Lung (tissue), 12 donors: ENCODE data around the gene PDE8B. TPM values are rescaled to one million over a fixed set of nuclear protein-coding genes. Genes with fewer than 3 reads are reported as not detected.

Experiments used
- ATAC-seq: fragments of 200-7000 bp; cut with Tn5 transposase; one replicate; pipeline ENCODE4 v1.9.1; 2020; ENCODE audit warnings: moderate number of reproducible peaks; ENCODE audit not compliant: insufficient read depth, low FRiP score
- DNase-seq, 3 donors: peaks; one replicate each; pipeline ENCODE4 v3.0.0-alpha.2; 2013 to 2017
- H3K27ac ChIP-seq, 2 donors: one replicate each; pipeline ENCODE4 v1.5.1; 2013; ENCODE audit warnings: mild to moderate bottlenecking in 2 of 2, moderate library complexity in 2 of 2, control low read depth in 1 of 2, inconsistent platforms in 1 of 2, low read depth in 1 of 2, low read length in 1 of 2
- H3K27me3 ChIP-seq, 3 donors: one replicate each; pipeline ENCODE4 v1.5.1; 2013; ENCODE audit warnings: low read length in 2 of 3; ENCODE audit not compliant: control insufficient read depth in 3 of 3, insufficient read depth in 3 of 3
- H3K36me3 ChIP-seq, 4 donors: one replicate each; pipeline ENCODE4 v1.5.1; 2013; ENCODE audit warnings: low read length in 4 of 4, mild to moderate bottlenecking in 1 of 4, moderate library complexity in 1 of 4; ENCODE audit not compliant: control insufficient read depth in 4 of 4, insufficient read depth in 4 of 4
- H3K4me1 ChIP-seq, 5 donors: one replicate each; pipeline ENCODE4 v1.5.1; 2013; ENCODE audit warnings: low read length in 5 of 5, mild to moderate bottlenecking in 2 of 5, moderate library complexity in 1 of 5; ENCODE audit not compliant: control insufficient read depth in 5 of 5, insufficient read depth in 5 of 5
- H3K4me3 ChIP-seq: one replicate; pipeline ENCODE4 v1.5.1; 2013; ENCODE audit warnings: mild to moderate bottlenecking, control low read depth, moderate library complexity
- H3K9ac ChIP-seq, 2 donors: one replicate each; pipeline ENCODE4 v1.5.1; 2013; ENCODE audit warnings: low read length in 2 of 2, control low read depth in 1 of 2; ENCODE audit not compliant: insufficient read depth in 1 of 2
- H3K9me3 ChIP-seq, 4 donors: one replicate each; pipeline ENCODE4 v1.5.1; 2013; ENCODE audit warnings: low read length in 3 of 4, mild to moderate bottlenecking in 1 of 4, moderate library complexity in 1 of 4; ENCODE audit not compliant: control insufficient read depth in 4 of 4, insufficient read depth in 3 of 4
- whole genome bisulfite sequencing, 2 donors: extraction: QIAGEN DNeasy Blood & Tissue Kit; methylation state at CpG; one replicate each; pipeline ENCODE4 v1.1.7; 2013; 5-methylcytosine and 5-hydroxymethylcytosine counted together
- polyA plus RNA-seq, 2 donors: library from polyadenylated mRNA; stranded (reverse); fragments of 200-250 nt; gene quantifications; one replicate each; pipeline ENCODE4 v1.2.1, GENCODE V29; 2013
- total RNA-seq, 2 donors: library from RNA; depleted of rRNA in 1 of 2; stranded (reverse); fragments of >200 nt in 1 of 2; gene quantifications; one replicate each; pipeline ENCODE4 v1.2.1, GENCODE V29; 2014 to 2021
- TF ChIP-seq, protein P1 (sequence below): IDR thresholded peaks from 2 replicates; pipeline ENCODE4 v1.5.1; 2012; ENCODE audit warnings: mild to moderate bottlenecking; ENCODE audit errors: control extremely low read depth, extremely low read depth
- donor health status: control.
- donor health status: control.
- donor health status: Bipolar disorder and iron deficiency.
- donor health status: healthy.
- donor health status: DM: yes; HTN: yes; CAD: no.

PDE8B gene
- total and polyA plus RNA-seq, 4 donors, result 1.6 to 10.6 (median 2.1) TPM

DNA sequence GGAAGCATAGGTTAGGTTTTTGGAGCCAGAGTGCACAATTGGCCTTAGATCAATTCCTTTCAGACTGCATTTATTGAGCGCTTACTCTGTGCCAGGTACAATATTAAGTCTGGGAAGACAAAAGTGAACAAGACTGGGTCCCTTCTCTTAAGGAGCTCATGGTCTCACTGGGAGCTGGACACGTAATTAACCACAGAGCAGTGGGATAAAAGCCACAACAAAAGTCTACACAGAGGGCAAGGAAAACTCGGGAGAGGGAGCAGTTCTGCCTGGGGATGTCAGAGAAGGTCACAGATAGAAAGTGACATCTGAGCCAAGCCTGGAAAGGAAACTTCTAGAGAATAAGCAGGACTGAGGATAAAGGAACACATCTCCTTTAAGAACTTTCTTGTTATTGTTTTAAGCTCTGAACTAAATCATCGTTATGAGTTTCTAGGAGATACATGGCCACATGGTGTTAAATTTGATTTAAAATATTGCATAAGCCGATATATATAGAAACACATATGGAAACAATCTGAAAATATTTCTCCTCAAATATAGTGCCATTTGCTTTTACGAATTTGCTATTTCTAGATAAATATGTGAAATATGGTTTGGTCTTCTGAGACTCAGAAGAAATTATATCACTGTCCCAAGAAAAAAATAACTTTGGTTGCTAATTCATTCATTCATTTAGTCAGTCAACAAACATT, 40.1 kb upstream of the PDE8B start:
- ATAC-seq (no peak), DNase-seq (no peak)
- no peaks in the 10 kb centered on the region for H3K27me3 ChIP-seq
- H3K36me3 ChIP-seq, result no peaks in the 10 kb centered on the region
- no peak overlapping the region for H3K27ac ChIP-seq
- peaks cover 0 to 17% (median 8%) of the 10 kb centered on the region in 5 donors for H3K4me1 ChIP-seq
- TF ChIP-seq, protein P1, sequence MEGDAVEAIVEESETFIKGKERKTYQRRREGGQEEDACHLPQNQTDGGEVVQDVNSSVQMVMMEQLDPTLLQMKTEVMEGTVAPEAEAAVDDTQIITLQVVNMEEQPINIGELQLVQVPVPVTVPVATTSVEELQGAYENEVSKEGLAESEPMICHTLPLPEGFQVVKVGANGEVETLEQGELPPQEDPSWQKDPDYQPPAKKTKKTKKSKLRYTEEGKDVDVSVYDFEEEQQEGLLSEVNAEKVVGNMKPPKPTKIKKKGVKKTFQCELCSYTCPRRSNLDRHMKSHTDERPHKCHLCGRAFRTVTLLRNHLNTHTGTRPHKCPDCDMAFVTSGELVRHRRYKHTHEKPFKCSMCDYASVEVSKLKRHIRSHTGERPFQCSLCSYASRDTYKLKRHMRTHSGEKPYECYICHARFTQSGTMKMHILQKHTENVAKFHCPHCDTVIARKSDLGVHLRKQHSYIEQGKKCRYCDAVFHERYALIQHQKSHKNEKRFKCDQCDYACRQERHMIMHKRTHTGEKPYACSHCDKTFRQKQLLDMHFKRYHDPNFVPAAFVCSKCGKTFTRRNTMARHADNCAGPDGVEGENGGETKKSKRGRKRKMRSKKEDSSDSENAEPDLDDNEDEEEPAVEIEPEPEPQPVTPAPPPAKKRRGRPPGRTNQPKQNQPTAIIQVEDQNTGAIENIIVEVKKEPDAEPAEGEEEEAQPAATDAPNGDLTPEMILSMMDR, result no peak
- H3K9ac ChIP-seq, result no peak overlapping the region
- 84 to 85% methylated on average over 6 of the region's 6 CpGs for WGBS, 2 donors
- no peak overlapping the region for H3K4me3 ChIP-seq
- H3K9me3 ChIP-seq, result no peaks in the 10 kb centered on the region

DNA sequence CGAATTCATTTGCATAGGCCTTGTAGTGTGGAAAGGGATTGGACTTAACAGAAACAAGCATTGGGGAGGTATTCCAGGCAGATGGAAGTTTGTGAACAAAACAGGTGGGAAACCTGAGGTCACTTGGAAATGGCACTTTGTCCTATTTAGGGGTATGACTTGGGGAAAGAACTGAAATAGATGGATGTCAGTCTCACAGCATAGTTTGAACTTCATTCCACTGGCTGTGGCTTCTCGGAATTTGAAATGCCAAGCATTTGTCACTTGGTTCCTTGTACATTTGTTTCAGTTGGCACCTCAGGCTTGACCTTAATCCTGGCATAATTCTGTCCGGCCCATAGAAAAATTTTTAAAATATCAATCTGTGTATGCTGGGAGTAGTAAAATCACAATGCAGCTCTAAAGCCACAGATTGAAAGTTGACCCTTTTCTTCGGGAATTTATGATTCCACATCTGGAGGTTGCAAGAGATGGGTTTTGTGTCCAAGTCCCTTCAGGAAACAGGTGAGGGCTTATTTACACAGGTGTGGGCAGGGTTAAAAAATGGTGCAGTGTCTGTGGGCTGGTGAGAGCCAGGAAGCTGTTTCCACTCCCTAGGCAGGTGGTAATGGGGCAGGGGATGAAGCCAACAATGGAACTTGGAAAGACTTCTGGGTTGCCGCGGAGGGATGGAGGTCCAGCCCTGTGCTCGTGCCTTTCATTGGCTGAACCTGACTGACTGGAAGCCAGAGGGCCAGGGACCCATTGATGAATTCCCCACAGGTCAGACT, 39.2 kb upstream of the PDE8B start:
- no peaks in the 10 kb centered on the region for H3K27me3 ChIP-seq
- ATAC-seq, result no peak
- H3K4me3 ChIP-seq, result no peak overlapping the region
- no peaks in the 10 kb centered on the region for H3K36me3 ChIP-seq
- H3K9me3 ChIP-seq, result no peaks in the 10 kb centered on the region
- no peak overlapping the region for H3K9ac ChIP-seq
- H3K27ac ChIP-seq, result no peak overlapping the region
- DNase-seq, result no peak
- peaks cover 0 to 17% (median 8%) of the 10 kb centered on the region in 5 donors for H3K4me1 ChIP-seq
- TF ChIP-seq, protein P1, result no peak
- 94% methylated on average over 7 of the region's 7 CpGs for WGBS, 2 donors

DNA sequence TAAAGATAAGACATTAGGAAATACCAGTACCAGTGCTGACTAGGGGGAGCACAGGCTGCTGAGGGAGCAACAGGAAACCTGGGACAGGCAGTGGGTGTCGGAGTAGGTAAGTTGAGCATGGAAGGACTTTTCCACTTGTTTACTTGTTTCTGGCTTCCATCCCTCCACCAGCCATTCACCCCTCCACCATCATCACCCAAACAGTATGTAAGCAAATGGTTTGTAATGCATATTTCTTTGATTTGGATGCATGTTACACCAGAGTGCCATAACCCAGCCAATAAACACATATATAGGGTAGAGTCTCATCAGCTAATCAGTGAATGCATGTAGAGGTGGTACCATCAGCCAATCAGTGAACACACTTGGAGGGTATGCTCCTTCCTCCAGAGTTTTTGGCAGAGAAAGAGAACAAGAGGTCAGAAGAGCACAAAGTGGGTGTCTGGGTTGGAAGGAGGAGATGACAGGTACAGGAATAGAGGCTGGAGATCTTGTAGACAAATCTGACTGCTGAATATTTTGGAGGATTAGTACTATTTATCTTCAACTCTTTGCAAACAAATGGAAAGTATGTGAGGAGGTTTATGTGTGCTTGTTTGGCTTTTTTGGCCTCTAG, 37.7 kb upstream of the PDE8B start:
- TF ChIP-seq, protein P1, result no peak
- H3K4me1 ChIP-seq, result peaks cover 0 to 10% (median 5%) of the 10 kb centered on the region in 5 donors
- no peaks in the 10 kb centered on the region for H3K27me3 ChIP-seq
- no peak for ATAC-seq
- WGBS, 2 donors, result 86 to 91% methylated on average over 1 of the region's 1 CpG
- H3K27ac ChIP-seq, result no peak overlapping the region
- DNase-seq, result no peak
- H3K4me3 ChIP-seq, result no peak overlapping the region
- H3K9me3 ChIP-seq, result no peaks in the 10 kb centered on the region
- H3K9ac ChIP-seq, result no peak overlapping the region
- no peaks in the 10 kb centered on the region for H3K36me3 ChIP-seq
